Stimulated activated CD4-positive, alpha-beta T cell treated with anti-CD3 and anti-CD28 coated beads, Interleukin-4, amount 100 ng/mL, for 48 hours (primary cell): ENCODE data around the gene KAT2A.

ENCODE experiments used
- DNase-seq, 2 donors: peaks; one replicate each; pipeline ENCODE4 v3.0.0-alpha.2; 2020; ENCODE audit warnings: low read depth in 2 of 2

The KAT2A gene

DNA sequence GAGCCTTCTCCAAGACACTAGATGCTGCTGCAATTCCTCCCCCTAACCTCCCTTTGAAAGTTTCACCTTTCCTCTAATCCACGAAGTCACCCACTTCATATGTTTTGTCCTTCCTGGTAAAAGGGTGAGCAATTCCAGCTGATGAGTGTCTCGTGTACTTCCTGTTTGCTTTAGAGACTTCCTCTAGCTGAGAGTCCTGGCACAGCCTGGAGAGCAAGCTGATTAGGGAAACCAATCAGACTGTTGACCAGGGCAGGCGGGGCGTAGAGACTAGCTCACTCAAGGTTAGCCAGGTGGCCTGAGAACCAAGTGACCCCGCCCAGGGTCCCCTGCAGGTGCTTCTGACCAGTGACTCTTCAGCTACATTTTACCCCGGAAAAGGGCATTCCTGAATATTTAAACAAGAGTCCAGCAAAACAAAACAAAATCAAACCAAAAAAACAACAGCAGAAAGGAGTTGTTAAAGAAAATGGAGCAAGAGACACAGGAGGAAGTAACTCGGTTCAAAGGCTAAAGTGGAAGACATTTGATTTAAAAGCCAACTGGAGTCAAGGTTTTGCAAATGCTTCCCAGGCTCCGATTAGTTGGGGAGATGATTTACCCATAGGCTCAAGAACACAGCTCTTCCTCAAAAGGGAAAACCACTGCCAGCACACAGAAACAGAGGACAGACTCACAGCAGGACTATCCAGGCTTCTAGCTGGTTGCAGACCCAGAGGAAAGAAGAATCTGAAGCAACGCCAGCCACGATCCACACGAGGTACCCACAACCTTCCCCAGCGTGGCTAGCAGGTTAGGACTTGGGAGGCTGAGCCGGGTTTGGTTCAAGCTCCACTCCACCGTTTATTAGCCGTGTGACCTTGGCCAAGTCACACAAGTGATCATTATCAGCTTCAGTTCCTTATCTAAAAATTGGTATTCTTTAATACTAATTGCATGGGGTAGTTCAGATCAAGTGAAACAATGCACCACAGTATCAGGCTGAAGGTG is 14.8 kb upstream of the KAT2A start:
- DNase-seq = no peak

GRCh38 chr17:42135151-42135550 is 14.0 kb upstream of the KAT2A start:
- no peak for DNase-seq

DNA sequence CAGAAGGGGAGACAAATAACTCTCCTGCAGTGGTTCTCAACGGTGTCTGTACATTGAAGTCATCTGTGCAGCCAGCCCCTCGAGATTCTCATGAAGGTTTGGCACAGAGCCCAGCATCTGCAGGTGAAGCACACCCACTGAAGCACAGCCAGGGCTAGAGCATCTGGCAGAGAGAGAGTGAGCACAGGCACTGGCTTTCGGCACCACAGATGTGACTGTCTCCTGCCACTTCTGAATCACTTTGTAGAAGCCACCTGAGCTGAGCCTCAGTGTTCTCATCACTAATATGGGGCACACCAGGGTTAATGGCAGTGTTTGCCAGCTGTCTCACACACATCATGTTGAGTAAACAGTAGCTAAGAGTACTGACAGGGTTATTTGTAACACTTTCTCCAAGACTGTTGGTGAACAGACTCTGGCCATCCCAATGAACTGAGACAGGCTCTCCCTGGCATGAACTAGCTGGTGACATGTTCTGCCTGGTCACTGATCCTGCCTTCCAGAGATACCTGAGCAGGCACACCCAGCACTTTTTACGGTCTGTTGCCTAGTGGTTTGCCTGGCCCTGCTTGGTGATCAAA is 12.4 kb upstream of the KAT2A start:
- DNase-seq = no peak

- peak in 1 of 2 donors; percentile 50 for DNase-seq
Observed at GRCh38 chr17:42132941-42133340, 11.8 kb upstream of the KAT2A start.

GRCh38 chr17:42131981-42132432 is 10.8 kb upstream of the KAT2A start:
- no peak for DNase-seq

DNA sequence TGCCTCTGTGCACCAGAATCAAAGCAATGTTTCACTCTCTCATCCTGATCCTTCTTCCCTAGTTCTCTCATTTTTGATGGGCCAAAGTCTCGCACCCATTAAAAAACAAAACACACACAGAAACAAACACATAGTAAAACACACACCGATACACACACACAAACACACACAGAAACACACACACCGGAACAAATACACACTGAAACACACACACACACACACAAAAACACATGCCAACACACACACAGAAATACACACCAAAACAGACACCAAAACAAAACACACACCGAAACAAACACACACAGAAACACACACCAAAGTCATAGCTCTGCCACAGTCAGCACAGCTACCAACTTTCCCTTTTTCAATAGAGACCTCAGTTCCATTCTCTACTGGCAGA is 10.1 kb upstream of the KAT2A start:
- no peak for DNase-seq

DNA sequence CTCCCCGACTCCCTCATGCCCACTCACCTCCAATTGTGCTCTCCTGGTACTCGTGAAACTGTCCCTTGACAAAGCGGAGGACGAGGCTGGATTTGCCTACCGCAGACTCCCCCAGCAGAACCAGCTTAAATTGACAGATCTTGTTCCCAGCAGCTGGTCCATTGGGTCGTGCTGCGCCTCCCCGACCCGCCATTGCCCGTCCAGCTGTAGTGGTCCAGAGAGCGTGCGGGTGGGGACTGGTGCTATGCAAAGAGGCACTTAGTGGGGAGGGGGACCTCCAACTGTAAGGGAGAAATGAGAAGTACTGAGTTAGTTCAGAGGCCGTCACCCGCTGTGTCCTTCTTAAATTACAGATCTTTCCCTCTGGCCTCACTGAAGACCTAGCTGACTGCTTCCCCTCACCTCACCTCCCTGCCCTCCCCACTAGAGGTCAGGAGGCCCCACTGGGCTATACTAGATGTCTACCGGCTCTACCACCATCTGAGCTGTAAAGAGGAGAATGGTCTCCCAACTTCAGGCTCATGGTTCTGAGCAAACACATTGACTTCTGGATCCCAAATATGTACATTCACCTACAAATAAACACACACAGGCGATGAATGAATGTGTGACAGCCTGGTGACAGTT is 9.3 kb upstream of the KAT2A start:
- no peak for DNase-seq

GRCh38 chr17:42129109-42129837 is 8.1 kb upstream of the KAT2A start:
- no peak for DNase-seq

DNA sequence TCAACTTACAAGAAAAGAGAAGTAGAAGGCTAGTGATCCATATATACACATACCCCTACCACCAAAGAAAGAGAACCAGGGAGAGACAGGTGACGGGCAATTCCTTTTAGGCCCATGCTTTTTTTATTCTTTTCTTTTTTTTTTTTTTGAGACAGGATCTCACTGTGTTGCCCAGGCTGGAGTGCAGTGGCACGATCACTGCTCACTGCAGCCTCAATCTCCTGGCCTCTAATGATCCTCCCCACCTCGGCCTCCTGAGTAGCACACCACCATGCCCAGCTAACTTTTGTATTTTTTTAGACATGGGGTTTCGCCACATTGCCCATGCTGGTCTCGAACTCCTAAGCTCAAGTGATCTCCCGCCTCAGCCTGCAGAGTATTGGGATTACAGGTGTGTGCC is 6.2 kb upstream of the KAT2A start:
- DNase-seq = no peak

DNA sequence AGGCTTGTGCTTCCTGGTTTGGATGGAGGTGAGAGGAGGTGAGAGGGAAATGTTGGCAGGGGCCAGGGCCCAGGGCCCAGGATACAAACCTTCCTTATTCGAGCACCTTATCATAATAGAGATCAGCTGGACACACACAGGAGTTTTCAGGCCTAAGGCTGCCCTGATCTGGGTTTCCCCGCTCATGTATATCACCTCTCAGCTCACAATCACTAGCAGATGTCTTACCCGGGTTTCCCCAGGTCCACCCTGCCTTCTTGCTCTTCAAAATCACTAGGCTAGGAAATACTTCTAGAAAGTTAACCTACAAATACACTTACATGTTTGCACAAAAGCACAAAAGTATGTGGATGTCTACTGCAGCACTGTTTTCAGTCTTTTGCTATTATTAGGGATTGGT is 5.7 kb upstream of the KAT2A start:
- DNase-seq = no peak

GRCh38 chr17:42125565-42125964 is 4.4 kb upstream of the KAT2A start:
- DNase-seq = no peak

DNA sequence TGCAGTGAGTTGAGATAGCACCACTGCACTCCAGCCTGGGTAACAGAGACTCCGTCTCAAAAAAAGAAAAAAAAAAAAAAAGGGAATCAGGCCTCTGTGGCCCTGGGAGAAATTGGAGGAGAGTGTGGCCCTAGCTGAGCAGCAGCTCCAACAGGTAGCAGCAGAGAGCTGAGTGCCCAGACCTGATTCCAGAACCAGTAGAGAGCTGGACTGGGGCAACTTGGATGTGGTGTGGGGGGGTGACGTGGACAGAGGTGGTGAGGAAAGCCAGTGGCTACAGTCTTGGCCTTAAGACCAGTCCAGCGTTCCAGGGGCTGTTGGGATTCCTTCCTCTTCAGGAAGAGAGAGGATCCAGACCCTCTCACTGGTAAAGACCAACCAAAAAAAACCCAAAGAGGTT is 3.1 kb upstream of the KAT2A start:
- DNase-seq = no peak

DNA sequence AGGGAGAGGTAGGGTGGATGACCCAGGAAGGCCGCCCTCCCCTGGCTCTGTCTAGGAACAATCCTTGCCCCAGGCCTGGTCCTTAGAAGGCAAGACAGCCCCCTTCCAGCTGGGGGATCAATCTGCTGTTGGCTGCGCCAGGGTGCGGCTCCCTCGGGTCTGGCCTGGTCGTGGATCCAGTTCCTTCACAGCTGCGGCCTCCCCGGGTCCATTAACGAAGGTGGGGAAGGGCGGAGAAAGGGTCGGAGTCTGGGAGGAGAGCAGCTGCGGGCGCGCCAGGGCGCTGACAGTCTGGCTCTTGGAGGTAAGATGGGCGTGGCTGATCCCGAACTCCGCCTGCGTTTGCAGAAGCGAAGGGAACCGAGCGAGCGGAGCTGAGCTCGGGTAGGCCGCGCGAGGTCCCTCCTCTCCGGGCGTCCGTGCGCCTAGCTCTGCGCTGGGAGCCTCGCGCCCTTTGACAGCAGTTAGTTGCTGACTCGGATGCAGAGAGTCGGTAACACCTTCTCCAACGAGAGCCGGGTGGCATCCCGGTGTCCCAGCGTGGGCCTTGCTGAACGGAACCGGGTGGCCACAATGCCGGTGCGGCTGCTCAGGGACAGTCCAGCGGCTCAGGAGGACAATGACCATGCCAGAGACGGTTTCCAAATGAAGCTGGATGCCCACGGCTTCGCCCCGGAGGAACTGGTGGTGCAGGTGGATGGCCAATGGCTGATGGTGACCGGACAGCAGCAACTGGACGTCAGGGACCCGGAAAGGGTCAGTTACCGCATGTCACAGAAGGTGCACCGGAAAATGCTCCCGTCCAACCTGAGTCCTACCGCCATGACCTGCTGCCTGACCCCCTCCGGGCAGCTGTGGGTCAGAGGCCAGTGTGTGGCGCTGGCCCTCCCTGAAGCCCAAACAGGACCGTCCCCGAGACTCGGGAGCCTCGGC is 1.5 kb upstream of the KAT2A start, which contains the start of gene HSPB9:
TSS of gene HSPB9 (plus strand) at position 434 of the 933 bp plus-strand sequence. CDS start at position 481, 47 bp downstream.
- no peak for DNase-seq

DNA sequence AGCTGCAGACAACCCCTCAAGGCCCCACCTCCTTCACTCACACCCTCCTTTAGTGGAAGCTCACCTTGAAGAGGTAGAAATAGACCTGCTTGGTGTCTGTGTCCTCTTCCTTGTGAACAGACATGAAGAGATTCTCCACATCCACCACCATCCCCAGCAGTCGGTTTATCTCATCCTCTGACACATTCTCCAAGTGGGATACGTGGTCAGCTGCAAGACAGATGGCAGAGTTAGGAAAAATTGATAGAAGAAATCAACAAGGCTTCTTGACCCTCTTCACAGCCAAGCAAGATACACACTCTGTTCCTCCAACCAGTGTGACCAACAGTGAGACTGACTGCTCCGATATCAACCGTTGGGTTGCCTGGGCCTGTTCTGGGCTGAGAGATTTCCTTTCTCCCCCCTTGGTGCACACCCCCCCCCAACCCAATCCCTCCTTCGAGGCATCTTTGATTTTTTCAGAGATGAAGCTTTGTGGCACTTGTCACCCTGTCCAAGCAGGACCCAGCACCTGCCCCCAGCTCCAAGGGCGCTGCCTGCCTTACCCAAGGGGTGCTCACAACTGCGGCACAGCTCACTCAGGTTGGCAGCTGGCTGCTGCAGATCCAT is 902 bp downstream of the KAT2A start:
- DNase-seq = no peak

GRCh38 chr17:42119301-42119700 is 1.9 kb downstream of the KAT2A start:
- DNase-seq = no peak

DNA sequence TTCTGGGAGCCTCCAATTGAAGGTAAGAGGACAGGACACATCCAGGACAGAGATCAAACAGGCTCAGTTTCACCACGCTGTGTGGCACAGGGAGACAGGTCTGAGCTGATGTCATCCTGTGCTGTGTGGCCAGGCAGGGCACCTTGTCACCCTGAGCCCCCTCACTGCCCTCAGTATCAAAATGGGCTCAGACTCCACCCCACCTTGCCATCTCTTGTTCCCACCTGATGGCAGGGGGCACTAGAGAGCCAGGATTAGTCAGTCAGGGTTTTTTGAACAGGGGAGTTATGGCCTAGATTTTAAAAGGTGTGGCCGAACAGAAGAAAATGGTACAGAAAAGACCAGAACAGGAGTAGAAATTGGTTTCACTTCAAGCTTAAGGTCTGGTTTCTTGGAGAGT is 2.6 kb downstream of the KAT2A start:
- DNase-seq = no peak

DNA sequence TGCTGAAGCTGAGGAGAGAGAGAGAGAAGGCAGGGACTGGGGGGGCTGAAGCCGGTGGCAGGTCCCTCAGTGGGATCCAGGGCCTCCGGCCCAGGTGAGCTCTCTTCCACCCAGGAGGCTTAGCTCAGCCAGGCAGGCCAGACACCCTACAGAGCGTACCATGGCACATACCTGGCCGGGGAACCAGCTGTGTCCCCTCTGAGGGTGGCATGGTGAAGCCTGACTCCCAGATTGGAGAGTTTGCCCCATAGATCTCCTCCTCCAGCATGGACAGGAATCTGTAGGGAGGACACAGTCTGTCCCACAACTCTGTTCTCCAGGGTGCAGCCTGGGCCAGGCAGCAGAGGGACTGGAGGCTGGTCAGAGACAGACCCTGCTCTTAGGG is 3.0 kb downstream of the KAT2A start:
- no peak for DNase-seq

GRCh38 chr17:42117397-42118125 is 3.6 kb downstream of the KAT2A start:
- no peak for DNase-seq

DNA sequence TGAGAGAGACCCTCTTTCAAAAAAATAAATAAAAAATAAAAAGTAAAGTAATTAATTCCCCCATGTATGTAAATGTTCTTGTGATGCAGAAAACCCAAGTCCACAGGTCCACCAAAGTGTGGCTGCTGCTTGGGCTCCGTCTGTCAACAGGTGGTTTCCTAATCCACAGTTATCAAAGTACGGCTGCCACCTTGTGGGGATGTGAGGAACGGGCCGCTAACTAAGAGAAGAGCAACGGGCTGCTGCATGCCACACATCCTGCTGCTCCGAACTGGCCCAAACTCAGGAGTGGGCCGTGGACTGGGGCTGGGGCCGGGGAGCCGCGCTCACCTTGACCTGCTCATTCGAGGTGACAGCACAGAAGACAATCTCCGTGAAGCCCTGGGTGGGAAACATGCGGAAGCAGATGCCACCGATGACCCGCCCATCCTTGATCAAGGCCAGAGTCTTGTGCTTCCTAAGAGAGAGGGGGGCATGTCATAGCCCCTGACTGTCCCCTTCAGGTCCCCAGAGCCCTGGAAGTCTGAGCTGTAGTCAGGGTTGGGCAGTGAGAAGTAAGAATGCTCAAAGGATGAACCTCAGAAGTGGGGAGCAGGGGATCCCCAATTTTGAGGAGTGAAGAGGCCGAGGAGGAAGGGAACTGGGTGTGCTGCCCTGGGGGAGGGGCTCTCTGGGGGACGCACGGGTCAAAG is 4.3 kb downstream of the KAT2A start:
- peak; percentile 72 for DNase-seq
